SH-SY5Y (cell line): Measurements from ENCODE around the gene LYL1.

Experiments
- GATA2 ChIP-seq: IDR thresholded peaks from 2 replicates; pipeline ENCODE4 v1.6.1; 2011; ENCODE audit warnings: mild to moderate bottlenecking, low read depth, low read length
- GATA3 ChIP-seq: IDR thresholded peaks from 2 replicates; pipeline ENCODE4 v1.6.1; 2011; ENCODE audit warnings: low read depth, mild to moderate bottlenecking, low read length, moderate library complexity

- TF ChIP-seq GATA2 (no peak), GATA3 (no peak)
Observed at GRCh38 chr19:13127051-13127450, 24.4 kb upstream of the LYL1 start.
